HEK293 (cell line): ENCODE measurements around the gene RNF6.

Experiments
- CTCF ChIA-PET: fragments of 350-600 bp; formaldehyde crosslinking; extraction: SDS; loops from one replicate; lab custom pipeline; 2021; ENCODE audit warnings: antibody characterized with exemption; lab: Yijun Ruan, JAX
- POLR2A ChIA-PET: fragments of 300-600 bp; formaldehyde crosslinking; extraction: SDS; loops from one replicate; lab custom pipeline; 2020; ENCODE audit warnings: antibody characterized with exemption, inconsistent platforms; lab: Yijun Ruan, JAX
- H3K27ac ChIP-seq: fragments of 200-500 bp; sonication (Bioruptor generic); 2 replicates; pipeline ENCODE4 v1.5.1; 2014; ENCODE audit warnings: low read depth, low read length, control low read depth, inconsistent platforms; ENCODE audit errors: extremely low read depth
- H3K36me3 ChIP-seq, 2 experiments: fragments of 200-500 bp in 1 of 2; sonication (Bioruptor generic) in 1 of 2; 1 replicate in 1 of 2; 2 replicates in 1 of 2; pipeline ENCODE4 v1.5.1; 2014 to 2017; ENCODE audit warnings: inconsistent platforms in 2 of 2, low read length in 2 of 2; ENCODE audit not compliant: control insufficient read depth in 2 of 2, insufficient read depth in 1 of 2
- H3K4me1 ChIP-seq: fragments of 200-500 bp; sonication (Bioruptor generic); 2 replicates; pipeline ENCODE4 v1.5.1; 2014; ENCODE audit warnings: mild to moderate bottlenecking, low read length, inconsistent platforms; ENCODE audit not compliant: control insufficient read depth, insufficient read depth
- H3K4me3 ChIP-seq: 2 replicates; pipeline ENCODE4 v1.5.1; 2011; ENCODE audit warnings: low read depth, mild to moderate bottlenecking, control low read depth, low read length, moderate library complexity
- H3K9me3 ChIP-seq: fragments of 200-500 bp; sonication (Bioruptor generic); 2 replicates; pipeline ENCODE4 v1.5.1; 2014; ENCODE audit warnings: low read depth, low read length, inconsistent platforms; ENCODE audit not compliant: control insufficient read depth, insufficient read depth
- IKZF3 ChIP-seq: fragments of 450-650 bp; IDR thresholded peaks from 2 replicates; pipeline ENCODE4 v1.5.0; 2018; ENCODE audit warnings: missing biosample characterization, mild to moderate bottlenecking, missing genetic modification characterization, moderate library complexity
- KLF10 ChIP-seq: fragments of 450-650 bp; IDR thresholded peaks from 2 replicates; pipeline ENCODE4 v1.5.1; 2018; ENCODE audit warnings: missing biosample characterization, mild to moderate bottlenecking, missing genetic modification characterization
- REST ChIP-seq: fragments of 450-650 bp; formaldehyde crosslinking; IDR thresholded peaks from 2 replicates; pipeline ENCODE4 v1.5.1; 2016; ENCODE audit warnings: missing biosample characterization, missing genetic modification characterization
- ZBTB6 ChIP-seq: fragments of 450-650 bp; formaldehyde crosslinking; IDR thresholded peaks from 2 replicates; pipeline ENCODE4 v1.5.1; 2017; ENCODE audit warnings: missing biosample characterization, missing genetic modification characterization
- ZNF174 ChIP-seq: fragments of 450-650 bp; formaldehyde crosslinking; IDR thresholded peaks from 2 replicates; pipeline ENCODE4 v1.5.0; 2017; ENCODE audit warnings: missing biosample characterization, mild to moderate bottlenecking, missing genetic modification characterization
- ZNF175 ChIP-seq: fragments of 450-650 bp; formaldehyde crosslinking; IDR thresholded peaks from 2 replicates; pipeline ENCODE4 v1.5.1; 2016; ENCODE audit warnings: missing biosample characterization, missing genetic modification characterization
- ZNF184 ChIP-seq: fragments of 450-650 bp; IDR thresholded peaks from 2 replicates; pipeline ENCODE4 v1.5.1; 2018; ENCODE audit warnings: missing biosample characterization, mild to moderate bottlenecking, missing genetic modification characterization
- ZNF202 ChIP-seq: fragments of 450-650 bp; formaldehyde crosslinking; IDR thresholded peaks from 2 replicates; pipeline ENCODE4 v1.5.1; 2016; ENCODE audit warnings: missing biosample characterization, missing genetic modification characterization, borderline replicate concordance
- ZNF26 ChIP-seq: fragments of 450-650 bp; formaldehyde crosslinking; IDR thresholded peaks from 2 replicates; pipeline ENCODE4 v1.5.1; 2016; ENCODE audit warnings: missing biosample characterization, missing genetic modification characterization
- ZNF302 ChIP-seq: fragments of 450-650 bp; formaldehyde crosslinking; IDR thresholded peaks from 2 replicates; pipeline ENCODE4 v1.5.1; 2016; ENCODE audit warnings: missing biosample characterization, missing genetic modification characterization, low read depth
- ZNF341 ChIP-seq: fragments of 450-650 bp; formaldehyde crosslinking; IDR thresholded peaks from 2 replicates; pipeline ENCODE4; 2016; ENCODE audit warnings: low read depth, missing biosample characterization, missing genetic modification characterization
- ZNF366 ChIP-seq: fragments of 450-650 bp; formaldehyde crosslinking; conservative IDR thresholded peaks from 2 replicates; pipeline ENCODE4 v1.5.1; 2016; ENCODE audit warnings: missing biosample characterization, missing genetic modification characterization
- ZNF416 ChIP-seq: fragments of 450-650 bp; formaldehyde crosslinking; IDR thresholded peaks from 2 replicates; pipeline ENCODE4 v1.5.1; 2016; ENCODE audit warnings: missing biosample characterization, missing genetic modification characterization
- ZNF514 ChIP-seq: fragments of 450-650 bp; formaldehyde crosslinking; IDR thresholded peaks from 2 replicates; pipeline ENCODE4 v1.5.1; 2016; ENCODE audit warnings: missing biosample characterization, missing genetic modification characterization
- ZNF529 ChIP-seq: fragments of 450-650 bp; formaldehyde crosslinking; IDR thresholded peaks from 2 replicates; pipeline ENCODE4 v1.5.1; 2017; ENCODE audit warnings: missing genetic modification characterization, missing biosample characterization; ENCODE audit not compliant: insufficient replicate concordance
- ZNF571 ChIP-seq: fragments of 450-650 bp; formaldehyde crosslinking; IDR thresholded peaks from 2 replicates; pipeline ENCODE4 v1.5.0; 2017; ENCODE audit warnings: missing biosample characterization, missing genetic modification characterization
- ZNF76 ChIP-seq: fragments of 450-650 bp; formaldehyde crosslinking; IDR thresholded peaks from 2 replicates; pipeline ENCODE4; 2016; ENCODE audit warnings: low read depth, missing biosample characterization, missing genetic modification characterization, borderline replicate concordance
- ZNF776 ChIP-seq: fragments of 450-650 bp; formaldehyde crosslinking; IDR thresholded peaks from 2 replicates; pipeline ENCODE4 v1.5.0; 2017; ENCODE audit warnings: missing biosample characterization, missing genetic modification characterization, borderline replicate concordance
- TF ChIP-seq, protein P1 (sequence below): fragments of 450-650 bp; formaldehyde crosslinking; IDR thresholded peaks from 2 replicates; pipeline ENCODE4 v1.5.1; 2016; ENCODE audit warnings: missing biosample characterization, missing genetic modification characterization
- TF ChIP-seq, protein P2 (sequence below): fragments of 450-650 bp; formaldehyde crosslinking; IDR thresholded peaks from 2 replicates; pipeline ENCODE4 v1.5.1; 2016; ENCODE audit warnings: missing biosample characterization, missing genetic modification characterization

RNF6 gene

DNA sequence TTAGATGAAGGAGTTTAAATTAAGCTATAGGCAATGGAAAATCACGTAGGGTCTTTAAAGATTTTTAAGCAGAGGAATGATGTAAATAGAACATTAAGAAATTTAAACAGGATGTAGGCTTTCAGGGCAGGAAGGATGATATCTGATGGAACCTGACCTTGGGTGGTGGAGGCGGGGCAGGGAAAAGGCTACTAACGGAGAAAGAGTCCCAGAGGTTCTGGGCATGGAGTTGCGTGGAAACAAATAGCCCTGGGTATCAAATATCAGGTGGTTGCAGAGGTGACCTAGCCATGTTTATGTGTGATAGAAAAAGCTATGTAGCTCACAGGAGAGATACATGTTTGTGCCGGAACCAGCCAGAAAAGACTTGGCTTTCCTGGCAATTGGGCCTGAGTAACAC is 24.0 kb upstream of the RNF6 start:
- POLR2A ChIA-PET = no interaction called here
- H3K4me3 ChIP-seq = no peak overlapping the region
- no peaks in the 10 kb centered on the region for H3K9me3 ChIP-seq
- no peak overlapping the region for H3K27ac ChIP-seq
- no peaks in the 10 kb centered on the region; the same call in none of the 2 replicates for H3K4me1 ChIP-seq
- H3K36me3 ChIP-seq = no peaks in the 10 kb centered on the region
- no peak for TF ChIP-seq ZNF202
- CTCF ChIA-PET = no interaction called here

- TF ChIP-seq ZNF529 (tag by site-specific recombination) (no peak), ZBTB6 (tag by site-specific recombination) (no peak), ZNF26 (tag by site-specific recombination) (no peak)
- TF ChIP-seq, protein P1, sequence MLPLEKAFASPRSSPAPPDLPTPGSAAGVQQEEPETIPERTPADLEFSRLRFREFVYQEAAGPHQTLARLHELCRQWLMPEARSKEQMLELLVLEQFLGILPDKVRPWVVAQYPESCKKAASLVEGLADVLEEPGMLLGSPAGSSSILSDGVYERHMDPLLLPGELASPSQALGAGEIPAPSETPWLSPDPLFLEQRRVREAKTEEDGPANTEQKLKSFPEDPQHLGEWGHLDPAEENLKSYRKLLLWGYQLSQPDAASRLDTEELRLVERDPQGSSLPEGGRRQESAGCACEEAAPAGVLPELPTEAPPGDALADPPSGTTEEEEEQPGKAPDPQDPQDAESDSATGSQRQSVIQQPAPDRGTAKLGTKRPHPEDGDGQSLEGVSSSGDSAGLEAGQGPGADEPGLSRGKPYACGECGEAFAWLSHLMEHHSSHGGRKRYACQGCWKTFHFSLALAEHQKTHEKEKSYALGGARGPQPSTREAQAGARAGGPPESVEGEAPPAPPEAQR (tag by site-specific recombination) = no peak
- ChIA-PET CTCF (no interaction called here), POLR2A (no interaction called here)
Observed at GRCh38 chr13:26236296-26236695, 14.2 kb upstream of the RNF6 start.

DNA sequence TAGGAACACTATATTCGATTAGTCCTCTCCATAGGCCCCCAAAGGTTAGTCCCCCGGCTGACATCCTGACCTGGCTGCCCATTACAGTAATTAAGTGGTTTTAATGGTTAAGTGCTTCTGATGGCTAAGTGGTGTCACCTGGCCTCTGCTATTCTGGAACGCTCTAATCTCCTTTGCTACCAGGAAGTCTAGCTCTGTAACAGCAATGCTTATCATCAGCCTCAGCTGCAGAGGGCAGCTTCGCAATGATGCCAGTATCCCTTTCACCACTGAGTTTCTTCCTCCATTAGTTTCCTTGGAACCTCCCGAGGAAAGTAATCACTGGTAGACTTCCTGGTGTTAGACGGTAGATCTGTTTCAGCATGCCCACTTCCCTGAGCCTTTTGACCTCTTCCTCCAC is 8.6 kb upstream of the RNF6 start:
- H3K4me3 ChIP-seq = no peak overlapping the region
- no peak overlapping the region for H3K27ac ChIP-seq
- no peaks in the 10 kb centered on the region for H3K9me3 ChIP-seq
- CTCF ChIA-PET = no interaction called here
- H3K36me3 ChIP-seq = no peaks in the 10 kb centered on the region
- no peaks in the 10 kb centered on the region for H3K4me1 ChIP-seq
- POLR2A ChIA-PET = no interaction called here
- TF ChIP-seq ZNF514 (tag by site-specific recombination) = no peak
- no peak for TF ChIP-seq ZNF174 (tag by site-specific recombination)
- no peak for TF ChIP-seq ZNF416
- no peak for TF ChIP-seq ZNF76 (tag by site-specific recombination)
- no peak for TF ChIP-seq ZNF184 (tag by site-specific recombination)
- TF ChIP-seq ZNF571 = no peak
- no peak for TF ChIP-seq ZNF776
- TF ChIP-seq REST (tag by site-specific recombination) = no peak
- TF ChIP-seq ZNF341 = no peak
- TF ChIP-seq, protein P2, sequence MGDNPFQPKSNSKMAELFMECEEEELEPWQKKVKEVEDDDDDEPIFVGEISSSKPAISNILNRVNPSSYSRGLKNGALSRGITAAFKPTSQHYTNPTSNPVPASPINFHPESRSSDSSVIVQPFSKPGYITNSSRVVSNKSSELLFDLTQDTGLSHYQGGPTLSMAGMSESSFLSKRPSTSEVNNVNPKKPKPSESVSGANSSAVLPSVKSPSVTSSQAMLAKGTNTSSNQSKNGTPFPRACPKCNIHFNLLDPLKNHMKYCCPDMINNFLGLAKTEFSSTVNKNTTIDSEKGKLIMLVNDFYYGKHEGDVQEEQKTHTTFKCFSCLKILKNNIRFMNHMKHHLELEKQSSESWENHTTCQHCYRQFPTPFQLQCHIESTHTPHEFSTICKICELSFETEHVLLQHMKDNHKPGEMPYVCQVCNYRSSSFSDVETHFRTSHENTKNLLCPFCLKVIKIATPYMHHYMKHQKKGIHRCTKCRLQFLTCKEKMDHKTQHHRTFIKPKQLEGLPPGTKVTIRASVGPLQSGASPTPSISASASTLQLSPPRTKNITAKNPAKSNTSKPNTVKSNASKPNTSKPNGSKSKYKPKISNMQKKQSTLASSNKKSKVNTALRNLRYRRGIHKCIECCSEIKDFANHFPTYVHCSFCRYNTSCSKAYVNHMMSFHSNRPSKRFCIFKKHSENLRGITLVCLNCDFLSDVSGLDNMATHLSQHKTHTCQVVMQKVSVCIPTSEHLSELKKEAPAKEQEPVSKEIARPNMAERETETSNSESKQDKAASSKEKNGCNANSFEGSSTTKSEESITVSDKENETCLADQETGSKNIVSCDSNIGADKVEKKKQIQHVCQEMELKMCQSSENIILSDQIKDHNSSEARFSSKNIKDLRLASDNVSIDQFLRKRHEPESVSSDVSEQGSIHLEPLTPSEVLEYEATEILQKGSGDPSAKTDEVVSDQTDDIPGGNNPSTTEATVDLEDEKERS (tag by site-specific recombination) = no peak
- no peak for TF ChIP-seq ZNF175 (tag by site-specific recombination)
- TF ChIP-seq ZNF366 = no peak
- TF ChIP-seq ZNF302 (tag by site-specific recombination) = no peak
- TF ChIP-seq KLF10 (tag by site-specific recombination) = no peak
- TF ChIP-seq IKZF3 = no peak

More at GRCh38 chr13:26236296-26236695, 14.2 kb upstream of the RNF6 start:
- Histone ChIP-seq H3K36me3 (no peaks in the 10 kb centered on the region), H3K27ac (no peak overlapping the region), H3K9me3 (no peaks in the 10 kb centered on the region), H3K4me3 (no peak overlapping the region), H3K4me1 (no peaks in the 10 kb centered on the region)
